GM12875 (cell line): Measurements from ENCODE around the gene KCNQ1OT1.

Experiments used
- H3K4me3 ChIP-seq: one replicate; pipeline ENCODE4 v1.5.1; 2011; ENCODE audit warnings: low read depth, low read length, control low read depth
- CTCF ChIP-seq: IDR thresholded peaks from 2 replicates; pipeline ENCODE4 v1.5.1; 2011; ENCODE audit warnings: low read depth, mild to moderate bottlenecking, control low read depth, inconsistent platforms, low read length, moderate library complexity, borderline replicate concordance; ENCODE audit not compliant: insufficient read depth

KCNQ1OT1 gene

GRCh38 chr11:2576111-2576510, 123.7 kb downstream of the KCNQ1OT1 start:
- no peak overlapping the region for H3K4me3 ChIP-seq
- TF ChIP-seq CTCF, result no peak

GRCh38 chr11:2575591-2576051, 124.2 kb downstream of the KCNQ1OT1 start:
- H3K4me3 ChIP-seq, result no peak overlapping the region
- no peak for TF ChIP-seq CTCF

- TF ChIP-seq CTCF, result no peak
- no peak overlapping the region for H3K4me3 ChIP-seq
Observed at GRCh38 chr11:2574553-2575535, 125.0 kb downstream of the KCNQ1OT1 start.

- no peak overlapping the region for H3K4me3 ChIP-seq
- no peak for TF ChIP-seq CTCF
Observed at GRCh38 chr11:2574043-2574552, 125.7 kb downstream of the KCNQ1OT1 start.

DNA sequence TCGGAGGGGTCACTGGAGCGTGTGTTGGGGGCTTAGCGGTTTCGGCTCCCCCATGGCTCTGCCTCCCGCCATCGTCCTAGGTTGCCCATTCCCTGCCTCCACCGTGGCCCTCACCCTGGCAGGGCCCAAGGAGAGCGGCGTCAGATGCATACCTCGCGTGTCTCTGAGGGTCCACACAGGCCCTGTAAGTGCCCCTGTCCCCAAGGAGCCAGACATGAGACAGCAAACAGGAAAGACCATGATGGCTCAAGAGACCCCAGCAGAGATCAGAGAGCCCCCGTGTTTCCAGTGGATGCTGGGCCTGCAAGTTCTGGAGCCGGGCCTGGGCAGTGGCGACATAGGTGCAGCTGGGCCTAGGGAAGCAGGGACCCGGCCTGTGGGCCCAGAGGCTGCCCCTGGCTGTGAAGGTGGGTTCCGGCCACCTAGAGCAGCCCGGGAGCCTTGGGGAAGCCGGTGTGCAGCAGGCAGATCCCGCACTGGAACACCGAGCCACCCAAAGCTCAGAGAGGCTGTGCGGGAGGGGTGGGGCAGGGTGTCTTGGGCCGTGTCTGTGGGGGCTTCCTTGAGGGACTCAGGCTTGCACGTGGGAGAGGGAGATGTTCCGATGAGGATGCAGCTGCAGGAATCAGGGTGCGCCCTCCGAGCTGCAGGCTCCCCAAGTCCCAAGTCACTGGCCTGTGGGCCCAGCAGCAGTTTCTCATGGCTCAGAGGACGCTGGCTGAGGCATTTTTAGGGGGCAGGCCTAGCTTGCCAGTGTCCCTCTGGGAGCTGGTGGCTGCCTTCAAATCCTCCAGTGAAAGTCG, 126.4 kb downstream of the KCNQ1OT1 start:
- no peak overlapping the region for H3K4me3 ChIP-seq
- TF ChIP-seq CTCF, result no peak

DNA sequence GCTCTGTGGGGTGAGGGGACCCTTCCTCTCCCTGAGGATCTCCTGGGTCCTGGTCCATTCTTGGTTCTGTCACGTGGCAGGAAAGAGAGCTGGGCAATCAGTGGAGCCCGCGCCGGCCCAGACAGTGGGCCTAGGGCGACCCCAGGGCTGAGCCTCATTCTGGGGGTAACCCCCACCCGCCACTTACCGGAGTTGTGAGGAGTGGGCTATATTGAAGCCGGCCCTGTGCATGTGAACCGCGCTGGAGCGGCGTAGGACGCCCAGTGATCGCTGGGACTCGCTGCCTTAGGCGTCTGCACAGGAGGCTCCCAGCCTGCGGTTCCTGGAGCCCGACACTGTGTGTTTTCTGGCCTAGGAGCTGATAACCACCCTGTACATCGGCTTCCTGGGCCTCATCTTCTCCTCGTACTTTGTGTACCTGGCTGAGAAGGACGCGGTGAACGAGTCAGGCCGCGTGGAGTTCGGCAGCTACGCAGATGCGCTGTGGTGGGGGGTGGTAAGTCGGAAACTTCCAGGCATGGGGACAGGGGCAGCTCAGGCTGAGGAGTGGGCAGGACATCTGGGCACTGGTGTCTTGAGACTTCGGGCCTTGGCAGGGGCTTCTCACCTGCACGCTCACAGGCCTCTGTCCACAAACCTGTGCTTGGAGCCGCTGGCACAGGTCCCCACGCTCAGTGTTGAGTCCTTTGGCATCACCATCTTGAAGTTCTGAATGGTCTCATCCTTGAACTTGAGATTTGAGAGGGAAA, 127.1 kb downstream of the KCNQ1OT1 start:
- no peak overlapping the region for H3K4me3 ChIP-seq
- no peak for TF ChIP-seq CTCF
